Measurements from ENCODE around the gene C17orf67. TPM values are rescaled to one million over a fixed set of nuclear protein-coding genes. Genes with fewer than 3 reads are reported as not detected.

Gene C17orf67
- total and polyA plus RNA-seq, 2 of the 13 experiments (the other 11 are each of a cell fraction or from before 2014, with no cell fraction given), result 0.41 to 0.86 TPM

- TF ChIP-seq ZNF318 (CRISPR knock-in tag; IDR thresholded peaks at IDR 0.05), result no peak
- no peak for TF ChIP-seq ZNF234 (CRISPR knock-in tag; conservative IDR thresholded peaks at IDR 0.05)
- no peak for TF ChIP-seq SATB2 (CRISPR knock-in tag; IDR thresholded peaks at IDR 0.05)
- no peak for TF ChIP-seq ZBTB8A (CRISPR knock-in tag; IDR thresholded peaks at IDR 0.05; ENCODE audit: borderline replicate concordance, low read depth)
- TF ChIP-seq KDM2A (CRISPR knock-in tag; IDR thresholded peaks at IDR 0.05; ENCODE audit: borderline replicate concordance, low read depth), result no peak
Measured at GRCh38 chr17:56881685-56882295, 48.1 kb upstream of the C17orf67 start (continued).
